Gastrocnemius medialis (tissue), 4 donors: ENCODE results near the gene ADCYAP1R1. TPM values are rescaled to one million over a fixed set of nuclear protein-coding genes. Genes with fewer than 3 reads are reported as not detected.

Experiments used
- ATAC-seq, 2 donors: fragments of 150-250 bp; one replicate each; pipeline ENCODE4 v1.9.1; 2016
- DNase-seq, 2 donors: peaks; one replicate each; pipeline ENCODE4 v3.0.0-alpha.2; 2019
- H3K27ac ChIP-seq, 4 donors: fragments of 200-600 bp; sonication (generic); 1 replicate in 1 of 4; 2 replicates in 3 of 4; pipeline ENCODE4 v1.5.1; 2016 to 2018; ENCODE audit warnings: mild to moderate bottlenecking in 2 of 4, moderate library complexity in 1 of 4
- H3K27me3 ChIP-seq, 3 donors: fragments of 200-600 bp; sonication (generic) in 2 of 3; 1 replicate in 1 of 3; 2 replicates in 2 of 3; pipeline versions ENCODE4 v1.5.1 to v1.6.0; 2016 to 2019; ENCODE audit warnings: mild to moderate bottlenecking in 1 of 3, moderate library complexity in 1 of 3
- H3K36me3 ChIP-seq, 2 donors: fragments of 200-600 bp; sonication (generic) in 1 of 2; one replicate each; pipeline ENCODE4 v1.5.1; 2017 to 2018
- H3K4me1 ChIP-seq, 2 donors: fragments of 200-600 bp; sonication (generic) in 1 of 2; one replicate each; pipeline ENCODE4 v1.5.1; 2016 to 2017; ENCODE audit warnings: mild to moderate bottlenecking in 2 of 2
- H3K4me3 ChIP-seq, 4 donors: fragments of 200-600 bp; sonication (generic) in 3 of 4; 1 replicate in 1 of 4; 2 replicates in 3 of 4; pipeline ENCODE4 v1.5.1; 2016 to 2019; ENCODE audit warnings: mild to moderate bottlenecking in 2 of 4
- H3K9me3 ChIP-seq, 3 donors: fragments of 200-600 bp; sonication (generic) in 2 of 3; 1 replicate in 1 of 3; 2 replicates in 2 of 3; pipeline ENCODE4 v1.5.1; 2016 to 2019
- POLR2A ChIP-seq, 2 donors: fragments of 450-650 bp; IDR thresholded peaks; one replicate each; pipeline ENCODE4 v1.6.1; 2017; ENCODE audit warnings: antibody characterized with exemption in 2 of 2, mild to moderate bottlenecking in 2 of 2, moderate library complexity in 2 of 2
- in situ Hi-C, 4 donors: fragments of 200-750 bp; cut with MboI; loops; one replicate each; pipeline versions ENCODE4 v1.15.0 to v1.8.0; 2017; ENCODE audit warnings: low sequenced_read_pairs in 4 of 4
- intact Hi-C: fragments of 100-400 bp; cut with DNase I; formaldehyde crosslinking; loops from one replicate; pipeline ENCODE4 v1.15.1; 2023; ENCODE audit warnings: low total_unique reads
- total RNA-seq, 4 donors: library from RNA; depleted of rRNA; stranded (reverse); fragments of >200 nt; gene quantifications; one replicate each; pipeline versions ENCODE4 v1.1.0 to v1.2.3, GENCODE V29; 2016
- TF ChIP-seq, protein P1 (sequence below), 5 experiments: fragments of 450-650 bp in 3 of 5; fragments of 200-600 bp in 2 of 5; sonication (generic) in 2 of 5; IDR thresholded peaks in 4 of 5; conservative IDR thresholded peaks in 1 of 5; 1 replicate in 4 of 5; 2 replicates in 1 of 5; pipeline ENCODE4 v1.5.1; 2016 to 2019; ENCODE audit warnings: antibody characterized with exemption in 5 of 5, mild to moderate bottlenecking in 3 of 5, moderate library complexity in 3 of 5

ADCYAP1R1 gene
- total RNA-seq, 4 donors from 2014 or later, result 0.05 to 0.33 (median 0.21) TPM

DNA sequence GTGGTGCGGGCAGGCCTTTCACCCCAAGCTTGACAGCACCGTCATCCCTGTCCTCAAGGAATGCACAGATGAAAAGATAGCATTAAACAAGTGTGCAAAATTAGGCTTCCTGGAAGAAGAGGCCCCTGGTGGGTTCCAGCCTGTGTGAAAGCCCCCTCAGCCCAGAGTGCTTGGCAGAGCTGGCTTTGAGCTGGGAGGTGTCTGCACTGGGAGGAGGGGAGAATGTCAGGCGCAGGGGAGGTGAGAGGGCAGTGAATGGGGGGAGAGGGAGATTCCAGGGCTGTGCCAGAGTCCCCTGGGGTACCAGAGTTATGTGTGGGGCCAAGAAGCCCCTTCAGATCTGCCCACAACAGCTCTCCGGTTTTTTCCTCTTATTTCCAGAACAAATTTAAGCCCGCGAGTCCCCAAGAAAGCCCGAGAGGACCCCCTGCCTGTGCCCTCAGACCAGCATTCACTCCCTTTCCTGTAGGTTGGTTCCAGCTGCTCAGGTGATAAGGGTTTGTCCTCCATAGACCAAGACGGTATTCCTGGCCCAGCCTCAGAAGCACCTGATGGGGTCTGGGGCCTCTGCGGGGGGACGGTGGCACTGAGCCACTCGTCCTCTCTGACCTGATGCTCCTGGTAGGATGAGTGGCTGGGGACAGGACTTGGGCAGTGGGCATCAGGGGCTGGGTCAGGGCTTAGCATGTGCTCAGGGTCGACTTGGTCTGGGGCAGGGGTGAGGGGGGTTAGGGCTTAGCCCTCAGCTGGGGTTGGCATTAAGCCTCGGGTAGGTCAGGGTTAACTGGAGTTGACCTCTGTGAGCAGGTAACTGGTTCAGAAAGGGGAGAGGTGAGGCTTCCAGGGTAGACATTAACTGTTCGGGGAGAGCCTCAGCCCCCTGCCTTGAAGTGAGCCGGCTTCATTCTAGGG, 43.4 kb downstream of the ADCYAP1R1 start:
- Histone ChIP-seq H3K36me3 (no peaks in the 10 kb centered on the region), H3K4me3 (no peak overlapping the region), H3K9me3 (no peaks in the 10 kb centered on the region), H3K27ac (no peak overlapping the region), H3K4me1 (no peaks in the 10 kb centered on the region), H3K27me3 (peaks cover 0 to 3% (median 0%) of the 10 kb centered on the region in 3 donors)
- ATAC-seq, result no peak
- intact Hi-C loops (no loop called here), in situ Hi-C loops (no loop called here)
- TF ChIP-seq, protein P1, sequence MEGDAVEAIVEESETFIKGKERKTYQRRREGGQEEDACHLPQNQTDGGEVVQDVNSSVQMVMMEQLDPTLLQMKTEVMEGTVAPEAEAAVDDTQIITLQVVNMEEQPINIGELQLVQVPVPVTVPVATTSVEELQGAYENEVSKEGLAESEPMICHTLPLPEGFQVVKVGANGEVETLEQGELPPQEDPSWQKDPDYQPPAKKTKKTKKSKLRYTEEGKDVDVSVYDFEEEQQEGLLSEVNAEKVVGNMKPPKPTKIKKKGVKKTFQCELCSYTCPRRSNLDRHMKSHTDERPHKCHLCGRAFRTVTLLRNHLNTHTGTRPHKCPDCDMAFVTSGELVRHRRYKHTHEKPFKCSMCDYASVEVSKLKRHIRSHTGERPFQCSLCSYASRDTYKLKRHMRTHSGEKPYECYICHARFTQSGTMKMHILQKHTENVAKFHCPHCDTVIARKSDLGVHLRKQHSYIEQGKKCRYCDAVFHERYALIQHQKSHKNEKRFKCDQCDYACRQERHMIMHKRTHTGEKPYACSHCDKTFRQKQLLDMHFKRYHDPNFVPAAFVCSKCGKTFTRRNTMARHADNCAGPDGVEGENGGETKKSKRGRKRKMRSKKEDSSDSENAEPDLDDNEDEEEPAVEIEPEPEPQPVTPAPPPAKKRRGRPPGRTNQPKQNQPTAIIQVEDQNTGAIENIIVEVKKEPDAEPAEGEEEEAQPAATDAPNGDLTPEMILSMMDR (IDR thresholded peaks at IDR 0.05 in 4 of 5, conservative IDR thresholded peaks at IDR 0.05 in 1 of 5), result no peak
- TF ChIP-seq POLR2A (IDR thresholded peaks at IDR 0.05), result no peak
- peak in 1 of 2 donors; percentile 2 for DNase-seq

DNA sequence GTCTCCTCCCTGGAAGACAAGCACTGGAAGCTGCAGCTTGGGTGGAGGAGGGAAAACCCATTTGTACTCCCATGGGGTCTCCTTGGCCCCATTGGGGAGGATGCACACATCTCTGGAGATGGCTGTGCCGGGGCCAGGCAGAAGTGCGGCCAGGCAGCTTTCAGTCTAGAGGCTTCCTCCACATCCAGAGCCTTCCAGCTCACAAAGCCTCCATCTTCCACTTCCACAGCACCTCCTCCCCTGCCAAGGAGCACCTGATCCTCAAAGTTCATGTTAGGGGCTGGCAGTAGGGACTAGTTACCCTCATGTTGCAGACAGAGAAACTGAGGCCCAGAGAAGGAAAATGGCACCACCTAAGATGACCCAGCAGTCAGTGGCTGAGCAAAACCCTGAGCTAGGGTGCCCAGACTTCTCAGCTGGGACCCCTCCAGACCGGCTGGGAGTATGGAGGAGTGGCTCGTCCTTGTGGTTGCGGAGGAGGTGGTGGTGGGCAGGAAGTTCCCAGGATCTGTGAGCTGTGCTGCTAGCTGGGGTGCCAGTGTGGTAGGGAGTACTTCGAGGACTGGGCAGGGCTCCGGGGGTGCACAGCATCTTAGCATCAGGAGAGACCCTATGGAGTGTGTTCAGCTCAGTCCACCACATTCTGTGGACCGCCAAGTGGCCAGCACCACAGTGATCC, 44.2 kb downstream of the ADCYAP1R1 start:
- no peaks in the 10 kb centered on the region for H3K9me3 ChIP-seq
- intact Hi-C loops, result no loop called here
- ATAC-seq (no peak), DNase-seq (no peak)
- no peak overlapping the region for H3K4me3 ChIP-seq
- H3K4me1 ChIP-seq, result no peaks in the 10 kb centered on the region
- TF ChIP-seq, protein P1 (IDR thresholded peaks at IDR 0.05 in 4 of 5, conservative IDR thresholded peaks at IDR 0.05 in 1 of 5), result no peak
- no peak for TF ChIP-seq POLR2A (IDR thresholded peaks at IDR 0.05)
- H3K36me3 ChIP-seq, result no peaks in the 10 kb centered on the region
- H3K27me3 ChIP-seq, result peaks cover 0 to 3% (median 0%) of the 10 kb centered on the region in 3 donors
- in situ Hi-C loops, result no loop called here
- H3K27ac ChIP-seq, result no peak overlapping the region

DNA sequence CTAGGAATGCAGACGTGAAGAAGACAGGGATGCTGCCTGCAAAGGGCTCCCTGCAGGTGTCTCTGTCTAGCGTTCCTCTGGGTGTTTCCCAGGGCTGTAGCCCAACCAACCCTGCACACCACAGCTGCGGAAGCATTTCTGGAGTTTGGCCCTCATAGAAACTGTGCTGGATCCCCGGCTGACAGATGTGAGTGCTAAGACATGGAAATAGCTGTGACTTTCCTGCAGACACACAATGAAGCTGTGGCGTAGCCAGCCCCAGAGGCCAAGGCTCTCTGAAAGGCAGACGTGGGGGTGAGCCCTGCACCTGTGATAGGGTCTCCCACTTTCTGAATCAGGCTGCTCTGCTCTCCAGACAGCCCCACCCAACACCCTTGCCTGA, 44.8 kb downstream of the ADCYAP1R1 start:
- TF ChIP-seq POLR2A (IDR thresholded peaks at IDR 0.05), result no peak
- TF ChIP-seq, protein P1 (IDR thresholded peaks at IDR 0.05 in 4 of 5, conservative IDR thresholded peaks at IDR 0.05 in 1 of 5), result no peak
- intact Hi-C loops (no loop called here), in situ Hi-C loops (no loop called here)
- H3K4me3 ChIP-seq, result no peak overlapping the region
- H3K36me3 ChIP-seq, result no peaks in the 10 kb centered on the region
- ATAC-seq, result no peak
- no peaks in the 10 kb centered on the region for H3K4me1 ChIP-seq
- DNase-seq, result no peak
- no peaks in the 10 kb centered on the region for H3K9me3 ChIP-seq
- H3K27ac ChIP-seq, result no peak overlapping the region
- peaks cover 0 to 3% (median 0%) of the 10 kb centered on the region in 3 donors for H3K27me3 ChIP-seq

DNA sequence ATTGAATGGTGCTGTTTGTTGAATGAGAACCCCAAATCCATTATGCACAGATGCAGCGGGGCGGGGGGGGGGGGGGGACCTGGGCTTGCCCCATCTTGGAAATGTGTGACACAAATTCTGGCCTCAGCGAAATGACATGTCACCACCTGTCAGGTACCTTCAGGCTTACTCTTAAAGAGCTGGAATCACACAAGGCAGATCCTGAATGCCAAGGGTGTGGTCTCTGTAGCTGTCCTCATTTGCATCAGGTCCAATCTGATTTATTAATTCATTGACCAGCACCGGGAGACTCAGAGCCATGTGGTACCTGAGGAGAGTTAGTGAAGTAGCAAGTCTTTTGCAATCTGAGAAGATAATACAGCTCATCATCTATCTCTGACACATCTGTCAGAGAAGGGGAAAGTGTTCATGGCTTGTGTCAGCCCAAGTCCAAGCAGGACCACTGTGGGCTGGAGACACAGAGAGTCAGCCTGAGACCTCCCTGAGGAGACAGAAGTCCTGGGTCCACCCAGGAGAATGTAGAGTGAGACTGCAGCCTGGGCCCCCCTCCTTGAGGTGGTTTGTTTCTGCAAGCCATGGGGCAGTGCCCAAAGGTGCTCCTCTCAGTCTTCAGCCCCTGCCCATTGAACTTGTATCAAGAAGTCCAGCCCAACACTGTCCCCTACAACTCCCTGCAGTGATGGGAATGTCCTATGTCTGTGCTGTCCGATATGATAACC, 46.7 kb downstream of the ADCYAP1R1 start:
- no peak for DNase-seq
- TF ChIP-seq POLR2A (IDR thresholded peaks at IDR 0.05), result no peak
- TF ChIP-seq, protein P1 (IDR thresholded peaks at IDR 0.05 in 4 of 5, conservative IDR thresholded peaks at IDR 0.05 in 1 of 5), result no peak

More for the DNA sequence above, 46.7 kb downstream of the ADCYAP1R1 start:
- in situ Hi-C loops, result no loop called here
- Histone ChIP-seq H3K27me3 (peaks cover 0 to 3% (median 0%) of the 10 kb centered on the region in 3 donors), H3K27ac (no peak overlapping the region), H3K4me3 (no peak overlapping the region), H3K4me1 (no peaks in the 10 kb centered on the region), H3K9me3 (no peaks in the 10 kb centered on the region), H3K36me3 (no peaks in the 10 kb centered on the region)
- intact Hi-C loops, result no loop called here
- ATAC-seq, result no peak
